Hematopoietic multipotent progenitor cell treated with erythropoietin and hydrocortisone succinate and interleukin-3 and kit ligand, for 15 days (in vitro differentiated cells): ENCODE measurements around the gene CTCF.
A peak's percentile ranks its signal among the peaks of the same experiment; 100 is the strongest.

Source experiments
- DNase-seq: peaks from one replicate; pipeline ENCODE4 v3.0.0-alpha.2; 2015; ENCODE audit warnings: low spot score

CTCF gene

GRCh38 chr16:67594956-67595355 lies 32.6 kb downstream of the CTCF start:
- no peak for DNase-seq

GRCh38 chr16:67598527-67598926 lies 36.2 kb downstream of the CTCF start:
- no peak for DNase-seq

- DNase-seq: no peak
These were observed 43.3 kb downstream of the CTCF start for GRCh38 chr16:67605641-67606040.

GRCh38 chr16:67606632-67607031 lies 44.3 kb downstream of the CTCF start:
- DNase-seq: no peak

GRCh38 chr16:67608364-67608763 lies 46.0 kb downstream of the CTCF start:
- no peak for DNase-seq

GRCh38 chr16:67613808-67614207 lies 51.5 kb downstream of the CTCF start:
- peak; percentile 27 for DNase-seq

GRCh38 chr16:67628216-67628615 lies 65.9 kb downstream of the CTCF start:
- DNase-seq: no peak

GRCh38 chr16:67632415-67633172 lies 70.3 kb downstream of the CTCF start:
- DNase-seq: no peak

- no peak for DNase-seq
These were observed 74.4 kb downstream of the CTCF start for GRCh38 chr16:67636713-67637112.

GRCh38 chr16:67637625-67638024 lies 75.3 kb downstream of the CTCF start:
- no peak for DNase-seq

GRCh38 chr16:67641779-67642708 lies 79.7 kb downstream of the CTCF start:
- no peak for DNase-seq

GRCh38 chr16:67644038-67644437 lies 81.7 kb downstream of the CTCF start:
- no peak for DNase-seq

- DNase-seq: no peak
These were observed 83.2 kb downstream of the CTCF start for GRCh38 chr16:67645397-67646121.

GRCh38 chr16:67647111-67647651 lies 84.9 kb downstream of the CTCF start:
- no peak for DNase-seq

- DNase-seq: no peak
These were observed 85.4 kb downstream of the CTCF start for GRCh38 chr16:67647681-67648080.

- no peak for DNase-seq
These were observed 85.9 kb downstream of the CTCF start for GRCh38 chr16:67648088-67648763.

- no peak for DNase-seq
These were observed 86.6 kb downstream of the CTCF start for GRCh38 chr16:67648764-67649407.

- no peak for DNase-seq
These were observed 87.2 kb downstream of the CTCF start for GRCh38 chr16:67649494-67649931.

- no peak for DNase-seq
These were observed 87.7 kb downstream of the CTCF start for GRCh38 chr16:67650023-67650422.

- DNase-seq: no peak
These were observed 88.7 kb downstream of the CTCF start for GRCh38 chr16:67651039-67651438.

- DNase-seq: no peak
These were observed 89.5 kb downstream of the CTCF start for GRCh38 chr16:67651847-67652246.
